SH-SY5Y (cell line): ENCODE data around the gene HS1BP3.

Experiments used
- GATA2 ChIP-seq: IDR thresholded peaks from 2 replicates; pipeline ENCODE4 v1.6.1; 2011; ENCODE audit warnings: mild to moderate bottlenecking, low read depth, low read length
- GATA3 ChIP-seq: IDR thresholded peaks from 2 replicates; pipeline ENCODE4 v1.6.1; 2011; ENCODE audit warnings: low read depth, mild to moderate bottlenecking, low read length, moderate library complexity

The HS1BP3 gene

GRCh38 chr2:20627712-20628380 is 23.1 kb downstream of the HS1BP3 start:
- no peak for TF ChIP-seq GATA3
- TF ChIP-seq GATA2, result no peak

- no peak for TF ChIP-seq GATA2
- no peak for TF ChIP-seq GATA3
Measured at GRCh38 chr2:20626698-20627513, 24.0 kb downstream of the HS1BP3 start.

DNA sequence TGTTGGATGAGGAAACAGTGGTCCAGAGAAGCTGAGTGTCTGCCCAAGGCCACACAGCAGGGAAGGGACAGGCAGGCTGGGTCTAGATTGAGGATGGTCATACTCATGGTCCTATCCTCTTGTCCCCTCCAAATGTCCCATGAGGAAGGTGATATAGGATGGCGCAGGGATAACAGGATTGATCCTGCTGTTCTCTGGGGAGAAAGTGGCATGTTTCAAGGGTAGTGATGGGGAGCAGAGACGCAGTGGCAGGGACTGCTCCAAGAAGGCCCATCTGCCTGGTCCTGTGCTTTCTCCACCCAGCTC is 24.6 kb downstream of the HS1BP3 start:
- TF ChIP-seq GATA2 (no peak), GATA3 (no peak)

- TF ChIP-seq GATA2 (no peak), GATA3 (no peak)
Measured at GRCh38 chr2:20625491-20626391, 25.2 kb downstream of the HS1BP3 start.

DNA sequence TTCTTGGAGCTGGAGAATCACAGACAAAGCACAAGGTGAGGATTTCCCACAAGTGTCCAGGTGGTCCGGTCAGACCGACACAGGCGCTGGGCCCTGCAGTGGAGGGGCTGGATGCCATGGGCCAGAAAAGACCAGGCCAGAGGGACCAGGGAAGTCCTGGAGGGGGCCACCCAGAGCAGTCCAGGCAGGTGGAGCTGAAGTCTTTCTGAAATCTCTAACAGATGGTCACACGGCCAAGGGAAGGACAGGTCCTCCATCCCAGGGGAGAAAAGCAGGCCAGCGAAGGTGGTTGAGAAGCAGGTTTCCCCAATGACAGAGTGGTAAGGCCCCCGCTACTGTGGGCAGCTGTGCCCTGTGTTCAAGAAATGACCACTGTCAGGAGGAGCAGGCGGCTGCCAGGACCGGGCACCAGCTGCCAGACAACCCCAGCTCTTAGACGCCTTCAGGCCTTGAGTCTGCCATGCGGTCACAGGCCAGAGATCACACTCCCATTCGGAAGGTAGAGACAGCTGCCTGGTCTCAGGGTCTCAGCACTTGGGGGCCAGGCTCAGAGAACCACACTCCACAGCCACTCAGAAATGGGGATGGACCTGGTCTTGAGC is 25.9 kb downstream of the HS1BP3 start:
- TF ChIP-seq GATA2 (no peak), GATA3 (no peak)

DNA sequence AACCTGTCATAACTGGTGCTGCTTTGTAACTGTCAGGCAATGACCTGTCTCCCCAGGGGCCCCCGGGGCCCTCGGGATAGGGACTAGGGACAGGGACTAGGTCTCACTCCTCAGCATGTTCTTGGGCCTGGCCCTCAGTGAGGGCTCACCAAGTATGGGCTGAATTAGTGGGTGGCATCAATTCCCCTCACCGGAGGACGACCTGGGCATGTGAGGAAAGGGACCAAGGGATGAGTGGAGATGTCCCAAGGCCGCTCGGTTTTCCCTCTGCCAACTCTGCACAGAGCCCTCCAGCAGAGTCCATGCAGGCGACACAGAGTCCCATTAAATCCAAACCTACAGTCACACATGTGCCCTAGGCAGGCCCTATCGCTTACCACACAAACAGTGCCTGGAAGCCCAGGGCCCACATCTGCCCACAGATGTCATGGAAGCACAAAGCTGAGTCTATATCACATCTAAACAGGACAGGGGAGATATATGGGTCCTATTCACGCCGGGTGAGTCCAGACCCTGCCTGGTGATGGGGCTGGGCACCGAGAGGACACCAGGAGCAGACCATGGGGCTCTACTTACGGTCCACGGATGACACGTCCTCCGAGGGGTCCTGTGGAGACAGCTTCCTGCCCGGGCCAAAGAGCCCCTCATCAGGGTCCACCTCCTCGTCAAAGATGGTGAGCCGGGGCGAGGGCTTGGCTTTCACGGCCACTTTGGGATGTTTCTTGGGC is 26.6 kb downstream of the HS1BP3 start:
- no peak for TF ChIP-seq GATA3
- TF ChIP-seq GATA2, result no peak

DNA sequence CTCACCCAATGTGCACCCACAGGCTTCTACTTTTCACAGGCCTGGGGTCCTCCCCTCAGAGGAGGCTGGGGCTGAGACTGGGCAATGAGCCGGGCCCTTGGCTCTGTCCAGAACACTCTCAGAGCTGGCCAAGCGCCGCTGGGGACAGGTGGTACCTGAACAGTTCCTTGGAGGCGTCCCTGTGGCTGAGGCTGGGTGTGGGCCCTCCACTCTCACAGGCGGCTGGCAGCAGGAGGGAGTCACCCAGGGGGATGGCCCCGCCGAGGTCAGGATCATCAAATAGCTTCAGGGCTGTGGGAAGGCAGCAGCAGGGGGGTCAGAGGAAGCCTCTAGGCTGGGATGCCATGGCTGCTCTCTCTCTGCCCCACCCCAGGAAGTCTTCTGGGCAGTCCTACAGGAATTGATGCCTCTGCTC is 27.1 kb downstream of the HS1BP3 start:
- TF ChIP-seq GATA2 (no peak), GATA3 (no peak)

DNA sequence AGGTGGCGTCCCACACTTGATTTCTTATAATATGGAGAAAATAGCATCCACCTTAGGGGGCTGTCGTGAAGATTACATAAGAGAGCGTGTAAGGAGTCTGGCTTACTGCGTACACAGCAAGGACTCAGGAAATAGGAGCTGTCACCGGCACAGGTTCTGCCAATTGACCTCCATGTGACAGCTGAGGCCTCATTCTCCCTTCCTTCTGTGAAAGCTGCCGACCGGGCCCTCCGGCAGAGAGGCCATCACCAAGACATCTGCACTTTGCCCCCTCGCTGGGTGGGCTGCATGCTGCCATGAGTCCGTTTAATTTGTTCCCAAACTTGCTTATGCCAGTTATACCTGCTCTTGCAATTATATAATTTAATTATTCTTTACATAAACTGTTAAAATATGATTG is 27.7 kb downstream of the HS1BP3 start:
- TF ChIP-seq GATA2, result no peak
- TF ChIP-seq GATA3, result no peak

GRCh38 chr2:20622731-20623130 is 28.2 kb downstream of the HS1BP3 start:
- TF ChIP-seq GATA2, result no peak
- no peak for TF ChIP-seq GATA3

DNA sequence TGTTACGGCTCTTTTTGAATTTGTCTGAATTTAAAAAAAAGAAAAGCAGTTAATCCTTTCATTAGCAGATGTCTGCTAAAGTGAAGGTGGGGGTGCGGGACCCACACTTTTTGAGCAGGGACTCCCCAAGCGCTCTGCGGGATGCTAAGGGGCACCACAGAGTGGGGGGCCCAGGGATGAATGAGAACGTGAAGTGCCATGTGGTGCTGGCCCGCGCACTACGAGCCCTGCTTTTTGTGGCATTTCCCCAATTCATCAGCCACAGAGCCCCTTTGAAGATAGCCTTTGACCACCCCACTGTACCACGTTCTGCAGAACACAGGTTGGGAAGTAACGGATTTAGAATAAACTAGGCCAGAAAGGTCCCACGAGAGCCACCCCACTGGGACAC is 28.6 kb downstream of the HS1BP3 start:
- TF ChIP-seq GATA3, result no peak
- TF ChIP-seq GATA2, result no peak

DNA sequence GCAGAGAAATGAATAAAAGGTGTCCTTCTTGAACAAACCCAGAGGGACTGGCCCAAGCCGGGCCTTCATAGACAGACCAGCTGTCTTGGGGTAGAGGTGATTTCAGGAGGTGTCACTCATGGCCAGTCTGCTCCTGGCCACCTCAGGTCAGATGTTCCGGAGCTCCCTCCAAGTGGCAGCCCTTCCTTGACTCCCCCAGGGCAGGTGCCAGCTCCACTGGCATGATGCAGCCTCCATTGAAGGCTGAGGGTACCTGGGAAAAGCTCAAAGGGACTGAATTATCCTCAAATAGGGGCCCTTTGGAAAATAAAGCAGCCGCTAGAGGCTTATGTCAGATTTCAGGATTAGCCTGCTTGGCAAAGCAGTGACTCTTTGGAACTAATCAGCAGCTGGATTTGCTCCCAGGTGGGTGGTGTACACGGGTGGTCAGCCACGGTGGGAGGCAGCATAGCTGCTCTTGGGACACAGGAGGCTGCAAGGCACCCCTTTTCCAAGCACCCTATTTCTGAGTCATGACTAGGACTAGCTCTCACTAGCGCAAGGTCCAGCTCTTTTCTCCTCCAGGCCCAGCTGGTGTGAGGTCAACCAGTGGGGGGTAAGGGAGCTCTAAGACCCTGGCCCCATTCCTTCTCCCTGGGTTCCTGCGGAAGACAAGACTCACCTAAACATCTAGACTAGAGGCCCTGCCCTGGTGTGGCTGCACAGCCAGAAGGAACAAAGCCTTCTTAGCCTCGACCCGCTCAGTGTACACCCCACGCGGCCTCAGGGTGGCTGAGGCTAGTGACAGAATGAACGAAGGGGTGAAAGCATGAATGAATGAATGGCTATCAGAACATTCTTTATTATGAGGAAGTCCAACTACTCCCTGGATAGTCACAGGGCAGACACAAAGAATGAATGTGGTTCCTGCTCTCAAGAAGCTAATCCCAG is 29.3 kb downstream of the HS1BP3 start:
- no peak for TF ChIP-seq GATA2
- no peak for TF ChIP-seq GATA3

- TF ChIP-seq GATA3, result no peak
Measured at GRCh38 chr2:20620696-20621365, 30.1 kb downstream of the HS1BP3 start.
